Hematopoietic multipotent progenitor cell treated with erythropoietin and hydrocortisone succinate and interleukin-3 and kit ligand, for 6 days (in vitro differentiated cells): ENCODE data around the gene IL3.

Source experiments
- DNase-seq: peaks from one replicate; pipeline ENCODE4 v3.0.0-alpha.2; 2015

The IL3 gene

GRCh38 chr5:132057498-132058255 lies 2.8 kb upstream of the IL3 start:
- no peak for DNase-seq

- no peak for DNase-seq
Measured at GRCh38 chr5:132058646-132059042, 1.8 kb upstream of the IL3 start.

- DNase-seq = no peak
Measured at GRCh38 chr5:132059043-132059695, 1.3 kb upstream of the IL3 start.

GRCh38 chr5:132059696-132060500 lies 557 bp upstream of the IL3 start:
- DNase-seq = no peak

GRCh38 chr5:132063090-132063911 lies 2.8 kb downstream of the IL3 start:
- peak; percentile 89 for DNase-seq

- DNase-seq = no peak
Measured at GRCh38 chr5:132064140-132064539, 3.7 kb downstream of the IL3 start.

GRCh38 chr5:132064738-132065331 lies 4.4 kb downstream of the IL3 start:
- DNase-seq = peak; percentile 86

GRCh38 chr5:132065351-132065937 lies 5.0 kb downstream of the IL3 start:
- peak; percentile 85 for DNase-seq

- no peak for DNase-seq
Measured at GRCh38 chr5:132065951-132066701, 5.7 kb downstream of the IL3 start.

GRCh38 chr5:132066871-132067270 lies 6.4 kb downstream of the IL3 start:
- DNase-seq = no peak

- DNase-seq = no peak
Measured at GRCh38 chr5:132067451-132067850, 7.0 kb downstream of the IL3 start.

- DNase-seq = no peak
Measured at GRCh38 chr5:132067941-132068808, 7.7 kb downstream of the IL3 start.

GRCh38 chr5:132069561-132069960 lies 9.1 kb downstream of the IL3 start:
- peak; percentile 26 for DNase-seq

- DNase-seq = no peak
Measured at GRCh38 chr5:132069994-132070393, 9.5 kb downstream of the IL3 start.

GRCh38 chr5:132070460-132071337 lies 10.2 kb downstream of the IL3 start:
- DNase-seq = peak; percentile 33

- no peak for DNase-seq
Measured at GRCh38 chr5:132071338-132071707, 10.9 kb downstream of the IL3 start.

GRCh38 chr5:132072070-132072469 lies 11.6 kb downstream of the IL3 start:
- no peak for DNase-seq

GRCh38 chr5:132072528-132072927 lies 12.1 kb downstream of the IL3 start:
- no peak for DNase-seq
